ENCODE data around the gene SLC16A12.

SLC16A12 gene

GRCh38 chr10:89505640-89506275, 29.6 kb downstream of the SLC16A12 start:
- no peak for DNase-seq

- DNase-seq, result no peak
Measured at GRCh38 chr10:89504691-89505090, 30.7 kb downstream of the SLC16A12 start.

- DNase-seq, result no peak
Measured at GRCh38 chr10:89503652-89504370, 31.6 kb downstream of the SLC16A12 start.

- DNase-seq, result no peak
Measured at GRCh38 chr10:89503151-89503550, 32.2 kb downstream of the SLC16A12 start.

GRCh38 chr10:89502549-89502948, 32.8 kb downstream of the SLC16A12 start:
- DNase-seq, result no peak

GRCh38 chr10:89494575-89494974, 40.8 kb downstream of the SLC16A12 start:
- peak; percentile 17 for DNase-seq

- DNase-seq, result no peak
Measured at GRCh38 chr10:89494068-89494467, 41.3 kb downstream of the SLC16A12 start.

- no peak for DNase-seq
Measured at GRCh38 chr10:89491932-89492331, 43.5 kb downstream of the SLC16A12 start.

GRCh38 chr10:89490596-89491335, 44.6 kb downstream of the SLC16A12 start:
- no peak for DNase-seq

GRCh38 chr10:89482256-89482655, 53.1 kb downstream of the SLC16A12 start:
- no peak for DNase-seq

- no peak for DNase-seq
Measured at GRCh38 chr10:89481662-89482061, 53.7 kb downstream of the SLC16A12 start.

GRCh38 chr10:89479771-89480446, 55.5 kb downstream of the SLC16A12 start:
- no peak for DNase-seq

- DNase-seq, result no peak
Measured at GRCh38 chr10:89478739-89479654, 56.4 kb downstream of the SLC16A12 start.

GRCh38 chr10:89478085-89478738, 57.2 kb downstream of the SLC16A12 start:
- DNase-seq, result no peak

- no peak for DNase-seq
Measured at GRCh38 chr10:89476150-89476549, 59.2 kb downstream of the SLC16A12 start.

- DNase-seq, result no peak
Measured at GRCh38 chr10:89475591-89475998, 59.8 kb downstream of the SLC16A12 start.

- no peak for DNase-seq
Measured at GRCh38 chr10:89475125-89475524, 60.3 kb downstream of the SLC16A12 start.

- DNase-seq, result no peak
Measured at GRCh38 chr10:89474452-89474851, 60.9 kb downstream of the SLC16A12 start.

GRCh38 chr10:89471110-89471809, 64.1 kb downstream of the SLC16A12 start:
- no peak for DNase-seq

- DNase-seq, result no peak
Measured at GRCh38 chr10:89470628-89471027, 64.8 kb downstream of the SLC16A12 start.

- DNase-seq, result no peak
Measured at GRCh38 chr10:89469517-89469916, 65.9 kb downstream of the SLC16A12 start.

Measured in DMS 273 treated with DMSO at 0.1 percent for 48 hours (cell line).